K562 (cell line): ENCODE measurements around the gene ZNF324B. TPM values are rescaled to one million over a fixed set of nuclear protein-coding genes. Genes with fewer than 3 reads are reported as not detected.
A peak's percentile ranks its signal among the peaks of the same experiment; 100 is the strongest.

Experiments
- AFF4 ChIP-seq: sonication (generic); formaldehyde crosslinking; IDR thresholded peaks from 2 replicates; pipeline ENCODE4 v1.8.0; 2023; ENCODE audit warnings: mild to moderate bottlenecking, missing genetic modification reagents
- CTCF ChIP-seq, 3 experiments: IDR thresholded peaks in 2 of 3; conservative IDR thresholded peaks in 1 of 3; 2 replicates each; pipeline ENCODE4 v1.5.1; 2011 to 2012; ENCODE audit warnings: low read length in 3 of 3, mild to moderate bottlenecking in 3 of 3, control low read depth in 2 of 3, improper control_type of control experiment in 1 of 3, inconsistent platforms in 1 of 3, low read depth in 1 of 3, mixed read lengths in 1 of 3, moderate library complexity in 1 of 3; ENCODE audit not compliant: insufficient read depth in 2 of 3
- HLTF ChIP-seq: fragments of 450-650 bp; IDR thresholded peaks from 2 replicates; pipeline ENCODE4 v1.6.1; 2016
- NFRKB ChIP-seq: fragments of 450-650 bp; IDR thresholded peaks from 2 replicates; pipeline ENCODE4 v1.6.1; 2016; ENCODE audit warnings: low read depth
- POLR2H ChIP-seq: IDR thresholded peaks from 2 replicates; pipeline ENCODE4 v1.6.1; 2016; ENCODE audit warnings: missing genetic modification characterization, low read depth, mild to moderate bottlenecking, control low read depth, missing compliant biosample characterization, moderate library complexity
- RBBP5 ChIP-seq: fragments of 200-600 bp; sonication (generic); IDR thresholded peaks from 2 replicates; pipeline ENCODE4 v1.6.1; 2012; ENCODE audit warnings: borderline replicate concordance, mild to moderate bottlenecking, low read length, control low read depth, inconsistent platforms; ENCODE audit not compliant: insufficient read depth, poor library complexity, severe bottlenecking
- SMARCB1 ChIP-seq: IDR thresholded peaks from 2 replicates; pipeline ENCODE4 v1.6.1; 2011; ENCODE audit warnings: improper control_type of control experiment, low read depth; ENCODE audit not compliant: insufficient read length
- SNIP1 ChIP-seq: fragments of 450-650 bp; IDR thresholded peaks from 2 replicates; pipeline ENCODE4 v1.7.1; 2017; ENCODE audit warnings: low read depth, mild to moderate bottlenecking
- STAG1 ChIP-seq: sonication (generic); formaldehyde crosslinking; IDR thresholded peaks from 2 replicates; pipeline ENCODE4 v1.5.0; 2020; ENCODE audit warnings: missing genetic modification reagents, borderline replicate concordance
- ZBTB11 ChIP-seq, 3 experiments: fragments of 200-800 bp in 1 of 3; fragments of 250-450 bp in 1 of 3; fragments of 450-650 bp in 1 of 3; sonication (Bioruptor Pico) in 1 of 3; sonication (Bioruptor generic) in 1 of 3; formaldehyde crosslinking in 1 of 3; IDR thresholded peaks; 2 replicates each; pipeline versions ENCODE4 v1.6.1 to v1.8.0; 2016 to 2022; ENCODE audit warnings: mild to moderate bottlenecking in 2 of 3, missing genetic modification characterization in 2 of 3, missing compliant biosample characterization in 1 of 3, moderate library complexity in 1 of 3
- ZBTB2 ChIP-seq: fragments of 450-650 bp; IDR thresholded peaks from 2 replicates; pipeline ENCODE4 v1.6.1; 2016; ENCODE audit warnings: antibody characterized with exemption
- ZKSCAN1 ChIP-seq: fragments of 150-350 bp; IDR thresholded peaks from 2 replicates; pipeline ENCODE4 v1.6.1; 2016; ENCODE audit warnings: low read depth, low read length
- ZNF146 ChIP-seq: IDR thresholded peaks from one replicate; pipeline ENCODE4 v1.6.1; 2018; ENCODE audit warnings: missing compliant biosample characterization; ENCODE audit not compliant: unreplicated experiment
- ZNF232 ChIP-seq: sonication (generic); formaldehyde crosslinking; IDR thresholded peaks from 2 replicates; pipeline ENCODE4 v1.8.0; 2022; ENCODE audit warnings: mild to moderate bottlenecking, missing genetic modification reagents
- ZNF253 ChIP-seq: fragments of 250-450 bp; sonication (Bioruptor Pico); conservative IDR thresholded peaks from 2 replicates; pipeline ENCODE4 v1.6.1; 2021; ENCODE audit warnings: mild to moderate bottlenecking
- polyA plus RNA-seq, 8 experiments: library from polyadenylated mRNA; depleted of rRNA in 4 of 8; stranded (reverse) in 5 of 8; unstranded in 3 of 8; fragments of >200 nt; fragmentation: Nextera tagmentation in 2 of 8; fragmentation: Illumina TruSeq in 1 of 8; extraction: Ambion mirVana in 2 of 8; extraction: Trizol in 1 of 8; gene quantifications; 2 replicates each; pipeline versions ENCODE4 v1.2.1 to v1.2.3, GENCODE V29; 2011 to 2014; ENCODE audit warnings: inconsistent platforms in 1 of 8, missing spikeins in 1 of 8
- total RNA-seq, 7 experiments: library from RNA; depleted of rRNA in 6 of 7; stranded (reverse); fragments of >200 nt in 6 of 7; fragmentation: Illumina TruSeq in 2 of 7; extraction: Trizol in 2 of 7; gene quantifications; 2 replicates each; pipeline versions ENCODE4 v1.2.1 to v1.2.3, GENCODE V29; 2011 to 2021; ENCODE audit warnings: low replicate concordance in 1 of 7

Gene ZNF324B
- total and polyA plus RNA-seq, 9 of the 15 experiments (the other 6 are each of a cell fraction or from before 2014, with no cell fraction given) = 0.20 to 13.5 (median 5.7) TPM

GRCh38 chr19:58409010-58409790, 42.2 kb upstream of the ZNF324B start (continued):
- TF ChIP-seq ZBTB11 (CRISPR knock-in tag; IDR thresholded peaks at IDR 0.05) (0 out of 6 replicates have a peak, but pooled peaks of 1 of the 3 experiments have one; percentile 7), ZNF146 (CRISPR knock-in tag) (no peak), SMARCB1 (no peak), HLTF (peak; percentile 80), ZBTB2 (peak; percentile 29; the same call in 1 of the 2 replicates), ZKSCAN1 (no peak), ZNF253 (CRISPR knock-in tag) (no peak), ZNF232 (CRISPR knock-in tag) (0 out of 2 replicates have a peak, but pooled peaks have one; percentile 47), SNIP1 (no peak), POLR2H (no peak), AFF4 (CRISPR knock-in tag) (0 out of 2 replicates have a peak, but pooled peaks have one; percentile 79), STAG1 (CRISPR knock-in tag) (0 out of 2 replicates have a peak, but pooled peaks have one; percentile 34), NFRKB (0 out of 2 replicates have a peak, but pooled peaks have one; percentile 38), CTCF (IDR thresholded peaks at IDR 0.05 in 2 of 3, conservative IDR thresholded peaks at IDR 0.05 in 1 of 3; ENCODE audit: insufficient read depth in 2 of 3, low read depth in 1 of 3, low read length in 3 of 3) (0 out of 6 replicates have a peak, but pooled peaks of 1 of the 3 experiments have one; percentile 5), RBBP5 (peak; percentile 66)
